Measurements from ENCODE around the gene DYNLT1. TPM values are rescaled to one million over a fixed set of nuclear protein-coding genes. Genes with fewer than 3 reads are reported as not detected.
"Not testable (repeated sequence)": the region's sequence is repeated elsewhere in the genome, so short reads cannot be mapped to it uniquely, and the experiment has no call there.

The DYNLT1 gene
- total RNA-seq, 1 experiment from 2014 or later = 136 TPM

GRCh38 chr6:158628542-158628941 is 16.0 kb downstream of the DYNLT1 start:
- Histone ChIP-seq H3K4me3 (no peak overlapping the region), H3K27me3 (replicated peaks) (no peaks in the 10 kb centered on the region), H3K4me1 (replicated peaks) (peaks cover 20% of the 10 kb centered on the region), H3K36me3 (peaks cover 53% of the 10 kb centered on the region), H3K27ac (no peak overlapping the region), H3K9me3 (replicated peaks) (no peaks in the 10 kb centered on the region)
- DNase-seq (ENCODE audit: low read depth in 1 of 2, low spot score in 2 of 2) = no peak

- no peak overlapping the region for H3K27ac ChIP-seq
- DNase-seq (ENCODE audit: low read depth in 1 of 2, low spot score in 2 of 2) = no peak
- no peaks in the 10 kb centered on the region for H3K27me3 ChIP-seq (replicated peaks)
- H3K4me1 ChIP-seq (replicated peaks) = peaks cover 20% of the 10 kb centered on the region
- H3K36me3 ChIP-seq = peaks cover 49% of the 10 kb centered on the region
- H3K4me3 ChIP-seq = no peak overlapping the region
- H3K9me3 ChIP-seq (replicated peaks) = no peaks in the 10 kb centered on the region
Observed at GRCh38 chr6:158627940-158628211, 16.7 kb downstream of the DYNLT1 start.

GRCh38 chr6:158627168-158627939 is 17.2 kb downstream of the DYNLT1 start:
- H3K9me3 ChIP-seq (replicated peaks) = no peaks in the 10 kb centered on the region
- DNase-seq (ENCODE audit: low read depth in 1 of 2, low spot score in 2 of 2) = no peak
- no peaks in the 10 kb centered on the region for H3K27me3 ChIP-seq (replicated peaks)
- no peak overlapping the region for H3K27ac ChIP-seq
- H3K36me3 ChIP-seq = peaks cover 51% of the 10 kb centered on the region
- H3K4me3 ChIP-seq = no peak overlapping the region
- H3K4me1 ChIP-seq (replicated peaks) = peaks cover 17% of the 10 kb centered on the region

GRCh38 chr6:158626360-158627167 is 18.0 kb downstream of the DYNLT1 start:
- peaks cover 57% of the 10 kb centered on the region for H3K36me3 ChIP-seq
- H3K27me3 ChIP-seq (replicated peaks) = no peaks in the 10 kb centered on the region
- no peak for DNase-seq (ENCODE audit: low read depth in 1 of 2, low spot score in 2 of 2)
- no peaks in the 10 kb centered on the region for H3K9me3 ChIP-seq (replicated peaks)
- H3K27ac ChIP-seq = no peak overlapping the region
- H3K4me3 ChIP-seq = no peak overlapping the region
- peaks cover 9% of the 10 kb centered on the region for H3K4me1 ChIP-seq (replicated peaks)

- DNase-seq (ENCODE audit: low read depth in 1 of 2, low spot score in 2 of 2) = no peak
- peaks cover 2% of the 10 kb centered on the region for H3K4me1 ChIP-seq (replicated peaks)
- no peak overlapping the region for H3K4me3 ChIP-seq
- no peaks in the 10 kb centered on the region for H3K9me3 ChIP-seq (replicated peaks)
- no peak overlapping the region for H3K27ac ChIP-seq
- peaks cover 55% of the 10 kb centered on the region for H3K36me3 ChIP-seq
- H3K27me3 ChIP-seq (replicated peaks) = no peaks in the 10 kb centered on the region
Observed at GRCh38 chr6:158625881-158626305, 18.6 kb downstream of the DYNLT1 start.

GRCh38 chr6:158624684-158625682 is 19.6 kb downstream of the DYNLT1 start:
- Histone ChIP-seq H3K4me3 (no peak overlapping the region), H3K36me3 (peaks cover 50% of the 10 kb centered on the region), H3K27ac (no peak overlapping the region), H3K9me3 (replicated peaks) (no peaks in the 10 kb centered on the region), H3K4me1 (replicated peaks) (no peaks in the 10 kb centered on the region), H3K27me3 (replicated peaks) (no peaks in the 10 kb centered on the region)
- DNase-seq (ENCODE audit: low read depth in 1 of 2, low spot score in 2 of 2) = no peak

GRCh38 chr6:158622545-158623190 is 21.9 kb downstream of the DYNLT1 start:
- Histone ChIP-seq H3K27me3 (replicated peaks) (no peaks in the 10 kb centered on the region), H3K4me1 (replicated peaks) (no peaks in the 10 kb centered on the region), H3K4me3 (no peak overlapping the region), H3K36me3 (peaks cover 45% of the 10 kb centered on the region), H3K27ac (no peak overlapping the region), H3K9me3 (replicated peaks) (no peaks in the 10 kb centered on the region)
- DNase-seq (ENCODE audit: low read depth in 1 of 2, low spot score in 2 of 2) = no peak

GRCh38 chr6:158621694-158622544 is 22.6 kb downstream of the DYNLT1 start:
- DNase-seq (ENCODE audit: low read depth in 1 of 2, low spot score in 2 of 2) = no peak
- H3K27me3 ChIP-seq (replicated peaks) = no peaks in the 10 kb centered on the region
- peaks cover 40% of the 10 kb centered on the region for H3K36me3 ChIP-seq
- H3K27ac ChIP-seq = no peak overlapping the region
- H3K4me1 ChIP-seq (replicated peaks) = no peaks in the 10 kb centered on the region
- no peak overlapping the region for H3K4me3 ChIP-seq
- no peaks in the 10 kb centered on the region for H3K9me3 ChIP-seq (replicated peaks)

GRCh38 chr6:158620963-158621693 is 23.4 kb downstream of the DYNLT1 start:
- H3K36me3 ChIP-seq = peaks cover 36% of the 10 kb centered on the region
- H3K4me3 ChIP-seq = no peak overlapping the region
- H3K9me3 ChIP-seq (replicated peaks) = no peaks in the 10 kb centered on the region
- DNase-seq (ENCODE audit: low read depth in 1 of 2, low spot score in 2 of 2) = no peak
- no peak overlapping the region for H3K27ac ChIP-seq
- no peaks in the 10 kb centered on the region for H3K4me1 ChIP-seq (replicated peaks)
- H3K27me3 ChIP-seq (replicated peaks) = no peaks in the 10 kb centered on the region

- Histone ChIP-seq H3K36me3 (peaks cover 37% of the 10 kb centered on the region), H3K27me3 (replicated peaks) (no peaks in the 10 kb centered on the region), H3K27ac (no peak overlapping the region), H3K4me1 (replicated peaks) (no peaks in the 10 kb centered on the region), H3K4me3 (no peak overlapping the region), H3K9me3 (replicated peaks) (no peaks in the 10 kb centered on the region)
- no peak for DNase-seq (ENCODE audit: low read depth in 1 of 2, low spot score in 2 of 2)
Observed at GRCh38 chr6:158619922-158620801, 24.4 kb downstream of the DYNLT1 start.

- DNase-seq (ENCODE audit: low read depth in 1 of 2, low spot score in 2 of 2); H3K27me3 ChIP-seq (replicated peaks); H3K27ac ChIP-seq; H3K4me1 ChIP-seq (replicated peaks); H3K9me3 ChIP-seq (replicated peaks); H3K4me3 ChIP-seq: not testable (repeated sequence)
- H3K36me3 ChIP-seq = peaks cover 35% of the 10 kb centered on the region
Observed at GRCh38 chr6:158618289-158618688, 26.3 kb downstream of the DYNLT1 start.

Data from SJSA1 (cell line).